GM19438 (cell line): ENCODE results near the gene ESF1.

Source experiments
- ATAC-seq: cut with Tn5 transposase; IDR thresholded peaks from one replicate; pipeline ENCODE4 v1.9.1; 2021; ENCODE audit warnings: low read depth; ENCODE audit not compliant: unreplicated experiment

ESF1 gene

GRCh38 chr20:13784893-13785715 is at the start of gene ESF1, which contains the start of gene NDUFAF5:
Gene ESF1 (minus strand): TSS chr20:13784919. CDS start chr20:13783140, 1,779 bp downstream.
Gene NDUFAF5 (plus strand): TSS chr20:13785028. CDS start chr20:13785069, 41 bp downstream.
- peak; percentile 92 for ATAC-seq

GRCh38 chr20:13831476-13831875 is 46.8 kb upstream of the ESF1 start:
- no peak for ATAC-seq

- no peak for ATAC-seq
Observed at GRCh38 chr20:13825465-13825864, 40.7 kb upstream of the ESF1 start.

- ATAC-seq: no peak
Observed at GRCh38 chr20:13824459-13824858, 39.7 kb upstream of the ESF1 start.

- ATAC-seq: no peak
Observed at GRCh38 chr20:13822459-13822858, 37.7 kb upstream of the ESF1 start.

- no peak for ATAC-seq
Observed at GRCh38 chr20:13821876-13822275, 37.2 kb upstream of the ESF1 start.

- ATAC-seq: peak; percentile 72
Observed at GRCh38 chr20:13819885-13820645, 35.3 kb upstream of the ESF1 start.

GRCh38 chr20:13817342-13817741 is 32.6 kb upstream of the ESF1 start:
- ATAC-seq: no peak

GRCh38 chr20:13816757-13817156 is 32.0 kb upstream of the ESF1 start:
- ATAC-seq: no peak

- ATAC-seq: no peak
Observed at GRCh38 chr20:13814672-13815071, 30.0 kb upstream of the ESF1 start.

- ATAC-seq: no peak
Observed at GRCh38 chr20:13813910-13814309, 29.2 kb upstream of the ESF1 start.

GRCh38 chr20:13810446-13810845 is 25.7 kb upstream of the ESF1 start:
- no peak for ATAC-seq

- no peak for ATAC-seq
Observed at GRCh38 chr20:13809855-13810254, 25.1 kb upstream of the ESF1 start.

- ATAC-seq: no peak
Observed at GRCh38 chr20:13809373-13809772, 24.7 kb upstream of the ESF1 start.

GRCh38 chr20:13800728-13801134 is 16.0 kb upstream of the ESF1 start:
- ATAC-seq: no peak

GRCh38 chr20:13799974-13800373 is 15.3 kb upstream of the ESF1 start:
- no peak for ATAC-seq

GRCh38 chr20:13799040-13799439 is 14.3 kb upstream of the ESF1 start:
- ATAC-seq: no peak

GRCh38 chr20:13794667-13795066 is 9.9 kb upstream of the ESF1 start:
- ATAC-seq: no peak

GRCh38 chr20:13793001-13793400 is 8.3 kb upstream of the ESF1 start:
- no peak for ATAC-seq

- ATAC-seq: no peak
Observed at GRCh38 chr20:13791540-13792459, 7.1 kb upstream of the ESF1 start.

- ATAC-seq: no peak
Observed at GRCh38 chr20:13790708-13791107, 6.0 kb upstream of the ESF1 start.
